Gastrocnemius medialis (tissue), 4 donors: ENCODE measurements around the gene TMEM132A.

ENCODE experiments used
- POLR2A ChIP-seq, 2 donors: fragments of 450-650 bp; IDR thresholded peaks; one replicate each; pipeline ENCODE4 v1.6.1; 2017; ENCODE audit warnings: antibody characterized with exemption in 2 of 2, mild to moderate bottlenecking in 2 of 2, moderate library complexity in 2 of 2
- TF ChIP-seq, protein P1 (sequence below), 5 experiments: fragments of 450-650 bp in 3 of 5; fragments of 200-600 bp in 2 of 5; sonication (generic) in 2 of 5; IDR thresholded peaks in 4 of 5; conservative IDR thresholded peaks in 1 of 5; 1 replicate in 4 of 5; 2 replicates in 1 of 5; pipeline ENCODE4 v1.5.1; 2016 to 2019; ENCODE audit warnings: antibody characterized with exemption in 5 of 5, mild to moderate bottlenecking in 3 of 5, moderate library complexity in 3 of 5

DNA sequence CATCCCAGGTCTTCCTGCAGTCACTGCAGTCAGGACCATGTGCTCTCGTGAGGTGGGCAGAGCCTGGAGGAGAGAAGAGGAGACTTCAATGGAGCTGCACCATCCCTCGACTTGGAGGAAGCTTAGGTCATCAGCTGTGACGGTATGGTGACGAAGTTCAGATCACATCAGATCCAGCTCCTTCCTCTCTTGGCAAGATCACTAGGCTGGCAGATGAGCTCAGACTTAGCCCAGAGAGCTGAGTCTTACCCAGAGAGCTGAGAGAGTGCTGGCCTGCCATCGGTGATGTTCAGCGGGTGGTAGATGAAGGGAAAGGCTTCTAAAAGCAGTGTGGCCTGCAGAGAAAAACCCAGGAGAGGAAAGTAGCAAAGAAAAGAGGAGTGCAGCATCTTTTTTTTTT is 29.5 kb downstream of the TMEM132A start:
- TF ChIP-seq POLR2A (IDR thresholded peaks at IDR 0.05) = no peak
- TF ChIP-seq, protein P1, sequence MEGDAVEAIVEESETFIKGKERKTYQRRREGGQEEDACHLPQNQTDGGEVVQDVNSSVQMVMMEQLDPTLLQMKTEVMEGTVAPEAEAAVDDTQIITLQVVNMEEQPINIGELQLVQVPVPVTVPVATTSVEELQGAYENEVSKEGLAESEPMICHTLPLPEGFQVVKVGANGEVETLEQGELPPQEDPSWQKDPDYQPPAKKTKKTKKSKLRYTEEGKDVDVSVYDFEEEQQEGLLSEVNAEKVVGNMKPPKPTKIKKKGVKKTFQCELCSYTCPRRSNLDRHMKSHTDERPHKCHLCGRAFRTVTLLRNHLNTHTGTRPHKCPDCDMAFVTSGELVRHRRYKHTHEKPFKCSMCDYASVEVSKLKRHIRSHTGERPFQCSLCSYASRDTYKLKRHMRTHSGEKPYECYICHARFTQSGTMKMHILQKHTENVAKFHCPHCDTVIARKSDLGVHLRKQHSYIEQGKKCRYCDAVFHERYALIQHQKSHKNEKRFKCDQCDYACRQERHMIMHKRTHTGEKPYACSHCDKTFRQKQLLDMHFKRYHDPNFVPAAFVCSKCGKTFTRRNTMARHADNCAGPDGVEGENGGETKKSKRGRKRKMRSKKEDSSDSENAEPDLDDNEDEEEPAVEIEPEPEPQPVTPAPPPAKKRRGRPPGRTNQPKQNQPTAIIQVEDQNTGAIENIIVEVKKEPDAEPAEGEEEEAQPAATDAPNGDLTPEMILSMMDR (IDR thresholded peaks at IDR 0.05 in 4 of 5, conservative IDR thresholded peaks at IDR 0.05 in 1 of 5) = no peak
